GM08714 (cell line): Measurements from ENCODE around the gene ZSCAN5B.

Experiments used
- H3K4me3 ChIP-seq: fragments of 200-500 bp; sonication (Bioruptor generic); 2 replicates; pipeline ENCODE4 v1.5.1; 2014; ENCODE audit warnings: mild to moderate bottlenecking, low read length, inconsistent platforms
- ZNF274 ChIP-seq: IDR thresholded peaks from 2 replicates; pipeline ENCODE4 v1.6.1; 2012; ENCODE audit warnings: mild to moderate bottlenecking, low read depth, low read length

Gene ZSCAN5B

GRCh38 chr19:56144376-56144775 is 53.2 kb downstream of the ZSCAN5B start:
- no peak overlapping the region for H3K4me3 ChIP-seq
- TF ChIP-seq ZNF274 = no peak

DNA sequence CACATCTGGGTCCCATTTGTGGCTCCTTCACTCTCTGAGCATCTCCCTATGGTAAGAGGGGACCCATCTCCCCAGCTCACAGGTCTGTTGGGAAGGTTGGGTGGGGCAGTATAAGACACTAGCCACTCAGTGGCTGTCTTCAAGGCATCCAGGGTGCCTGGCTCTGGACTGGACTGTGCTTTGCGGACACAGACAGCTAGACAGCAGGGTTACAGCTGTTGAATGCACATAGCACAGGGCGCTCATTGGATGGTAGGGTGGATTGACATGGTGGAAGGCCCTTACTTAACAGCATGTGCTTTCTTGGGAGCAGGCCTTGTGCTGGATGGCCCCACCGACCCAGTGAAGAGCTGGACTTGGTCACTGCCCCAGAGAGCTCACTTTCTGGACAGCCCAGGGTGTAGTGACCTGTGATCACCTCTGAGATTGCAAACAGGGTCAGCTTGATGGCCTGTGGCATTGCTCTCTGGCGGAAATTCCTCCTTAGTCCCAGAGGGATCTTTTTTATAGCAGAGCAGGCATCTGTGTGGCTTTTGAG is 54.6 kb downstream of the ZSCAN5B start:
- no peak overlapping the region for H3K4me3 ChIP-seq

DNA sequence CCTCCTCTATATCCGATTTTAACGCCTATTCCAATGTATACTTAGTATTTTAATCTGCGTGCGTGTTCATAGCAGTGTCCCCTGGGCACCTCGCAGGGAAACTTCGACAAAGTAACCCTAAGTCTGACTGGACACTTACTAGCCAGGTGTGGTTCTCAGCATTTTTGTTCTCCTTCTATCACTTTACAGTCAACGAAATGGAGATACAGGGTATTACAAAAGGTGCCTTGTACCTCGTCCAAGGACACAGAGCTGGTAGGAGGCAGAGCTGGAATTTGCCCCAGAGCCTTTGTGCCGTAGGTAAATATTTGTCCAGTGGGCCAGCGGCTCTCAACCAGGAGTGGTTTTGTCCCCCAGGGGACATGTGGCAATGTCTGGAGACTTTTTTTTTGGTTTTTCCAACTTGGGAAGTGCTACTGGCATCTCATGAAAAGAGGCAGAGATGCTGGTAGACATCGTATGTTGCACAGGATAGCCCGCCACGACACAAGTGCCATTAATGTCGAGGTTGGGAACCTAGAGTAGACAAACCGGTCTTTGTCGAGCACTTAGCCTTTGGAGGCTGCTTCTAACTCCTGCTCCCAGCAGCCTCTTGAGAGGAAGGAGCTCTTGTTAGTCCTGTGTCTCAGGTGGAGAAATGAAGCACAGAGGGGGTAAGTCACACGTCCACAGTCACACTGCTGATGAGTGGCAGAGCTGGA is 55.3 kb downstream of the ZSCAN5B start:
- TF ChIP-seq ZNF274 = no peak
- peak overlapping the region; percentile 95 for H3K4me3 ChIP-seq

More for the DNA sequence above, 54.6 kb downstream of the ZSCAN5B start:
- no peak for TF ChIP-seq ZNF274

GRCh38 chr19:56141417-56141993 is 56.1 kb downstream of the ZSCAN5B start:
- TF ChIP-seq ZNF274 = no peak

DNA sequence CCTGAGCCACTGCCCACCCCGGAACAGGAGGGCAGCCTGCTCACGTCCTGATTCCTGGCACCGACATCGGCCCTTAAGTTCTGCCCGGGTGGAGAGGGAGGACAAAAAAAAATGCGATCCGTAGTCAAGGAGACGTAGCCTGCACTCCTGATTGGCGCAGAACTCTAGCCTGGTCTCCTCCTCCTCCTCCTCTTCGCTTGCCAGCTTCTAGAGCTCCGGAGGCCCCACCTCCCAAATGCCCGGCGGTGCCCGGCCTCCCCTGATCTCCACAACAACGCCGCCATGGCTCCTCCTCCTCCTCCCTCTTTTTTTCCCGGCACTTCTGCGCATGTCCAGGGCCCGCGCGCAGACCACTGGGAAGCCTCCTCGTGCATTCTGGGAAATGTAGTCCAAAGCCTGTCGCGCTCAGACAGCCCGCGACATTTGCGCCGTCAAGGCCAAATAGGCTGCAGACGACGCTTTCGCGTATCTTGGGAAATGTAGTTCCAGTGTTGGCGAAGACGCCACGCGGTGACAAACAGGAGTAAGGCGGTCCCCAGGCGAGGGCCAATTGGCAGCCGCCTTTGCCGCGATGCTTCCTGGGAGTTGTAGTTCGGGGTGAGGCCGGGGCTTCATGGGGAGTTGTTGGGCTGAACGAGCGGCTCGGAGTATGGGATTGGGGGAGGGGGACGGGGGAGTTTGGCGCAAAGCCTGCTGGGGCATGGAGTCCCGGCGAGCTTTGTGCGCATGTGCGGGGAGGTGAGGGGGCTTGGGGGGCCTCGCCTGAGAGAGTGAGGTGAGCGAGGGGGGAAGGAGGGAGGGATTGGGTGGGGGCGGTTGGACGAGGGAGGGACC is 56.8 kb downstream of the ZSCAN5B start, which contains the start of gene ZNF444:
TSS of gene ZNF444 (plus strand) at position 705 of the 834 bp plus-strand sequence. CDS start 5,625 bp downstream, outside the sequence.
- no peak for TF ChIP-seq ZNF274

More at GRCh38 chr19:56141417-56141993, 56.1 kb downstream of the ZSCAN5B start:
- peak overlapping the region; percentile 95 for H3K4me3 ChIP-seq

DNA sequence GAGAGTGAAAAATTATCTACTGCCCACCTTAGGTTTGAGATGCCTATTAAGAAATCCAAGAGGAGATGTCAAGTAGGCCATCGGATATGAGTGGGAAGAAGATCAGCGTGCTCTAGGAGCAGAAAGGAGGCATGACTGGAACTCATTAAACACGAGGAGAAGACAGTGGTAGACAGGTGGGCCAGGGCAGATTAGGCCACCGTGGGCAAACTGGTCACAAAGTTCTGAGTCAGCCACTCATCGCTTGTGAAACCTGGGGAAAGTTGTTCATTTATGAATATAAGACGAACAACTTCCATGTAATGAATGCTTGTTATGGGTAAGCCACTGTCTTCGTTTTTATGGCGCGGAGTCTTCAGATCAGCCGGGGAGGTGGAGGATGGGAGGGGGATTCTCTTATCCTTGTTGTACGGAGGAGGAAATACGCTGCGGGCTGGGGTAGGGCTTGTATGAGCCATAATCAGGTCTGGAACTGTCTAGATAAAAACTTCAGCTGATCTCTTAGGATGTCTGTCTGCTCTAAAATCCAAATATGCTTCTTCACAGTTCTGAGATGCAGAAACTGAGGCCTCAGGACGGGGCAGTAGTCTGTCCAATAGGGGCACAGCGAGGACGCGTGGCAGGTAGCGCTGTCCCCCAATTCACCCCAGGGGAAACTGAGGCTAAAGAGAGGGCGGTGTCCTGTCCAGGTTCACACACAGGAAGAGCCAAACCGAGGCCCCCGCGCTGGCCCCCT is 57.6 kb downstream of the ZSCAN5B start:
- TF ChIP-seq ZNF274 = no peak

More for the DNA sequence above, 56.8 kb downstream of the ZSCAN5B start, which contains the start of gene ZNF444:
- peak within 1 kb of the TSS; percentile 95 for H3K4me3 ChIP-seq

More for the DNA sequence above, 57.6 kb downstream of the ZSCAN5B start:
- peak overlapping the region; percentile 77 for H3K4me3 ChIP-seq
